Fibroblast of upper back skin (primary cell): ENCODE measurements around the gene ADAMTS16.

ENCODE experiments used
- DNase-seq: peaks from one replicate; pipeline ENCODE4 v3.0.0-alpha.2; 2013

The ADAMTS16 gene

DNA sequence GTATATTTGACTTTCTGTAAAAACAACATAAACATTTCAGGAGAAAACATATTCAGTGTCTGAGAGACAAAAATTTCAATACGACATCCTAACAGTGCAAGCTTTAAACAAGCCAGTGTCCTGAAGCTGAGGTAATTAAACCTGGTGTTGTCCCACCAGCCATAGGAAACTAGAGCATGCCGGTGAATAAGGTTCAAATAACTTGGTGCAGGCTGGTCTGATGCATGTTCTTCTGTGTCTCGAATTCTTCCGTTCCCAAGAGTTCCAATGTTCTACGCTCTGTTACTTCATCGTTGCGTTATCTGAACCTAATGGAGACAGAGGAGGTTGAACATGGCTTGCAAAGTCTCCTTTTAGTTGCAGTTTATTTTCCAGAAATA, 48.9 kb downstream of the ADAMTS16 start:
- DNase-seq, result no peak

DNA sequence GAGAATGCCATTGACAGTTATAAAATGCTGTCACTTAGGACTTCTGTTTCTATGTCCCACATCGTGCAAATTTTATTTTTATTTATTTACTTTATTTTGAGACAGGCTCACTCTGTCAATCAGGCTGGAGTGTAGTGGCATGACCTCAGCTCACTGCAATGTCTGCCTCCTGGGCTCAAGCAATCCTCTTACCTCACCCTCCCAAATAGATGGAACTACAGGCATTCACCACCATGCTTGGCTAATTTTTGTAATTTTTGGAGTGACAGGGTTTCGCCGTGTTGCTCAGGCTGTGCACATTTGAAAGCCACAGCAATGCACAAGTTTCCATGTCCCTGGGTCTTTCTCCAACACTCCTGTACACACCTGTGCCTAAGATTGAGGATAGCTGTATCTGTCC, 51.8 kb downstream of the ADAMTS16 start:
- DNase-seq, result no peak

DNA sequence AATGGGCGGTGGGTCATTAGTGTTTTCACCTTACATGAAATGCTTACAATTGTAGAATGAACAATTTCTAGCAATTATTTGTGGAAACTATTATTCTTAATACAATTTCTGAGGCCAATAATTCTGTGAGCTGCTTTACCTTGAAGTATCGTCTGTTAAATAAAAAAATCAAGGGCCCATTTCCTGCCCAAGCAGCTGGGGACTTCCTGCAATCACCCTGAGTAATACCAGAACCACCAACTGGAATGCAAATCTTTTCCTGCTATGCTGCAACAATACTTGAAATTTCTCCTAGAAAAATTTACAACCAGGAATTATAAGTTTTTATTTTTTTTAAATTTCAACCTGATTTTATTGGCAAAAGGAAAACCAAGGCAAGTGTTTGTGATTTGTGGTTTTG, 52.6 kb downstream of the ADAMTS16 start:
- DNase-seq, result no peak

DNA sequence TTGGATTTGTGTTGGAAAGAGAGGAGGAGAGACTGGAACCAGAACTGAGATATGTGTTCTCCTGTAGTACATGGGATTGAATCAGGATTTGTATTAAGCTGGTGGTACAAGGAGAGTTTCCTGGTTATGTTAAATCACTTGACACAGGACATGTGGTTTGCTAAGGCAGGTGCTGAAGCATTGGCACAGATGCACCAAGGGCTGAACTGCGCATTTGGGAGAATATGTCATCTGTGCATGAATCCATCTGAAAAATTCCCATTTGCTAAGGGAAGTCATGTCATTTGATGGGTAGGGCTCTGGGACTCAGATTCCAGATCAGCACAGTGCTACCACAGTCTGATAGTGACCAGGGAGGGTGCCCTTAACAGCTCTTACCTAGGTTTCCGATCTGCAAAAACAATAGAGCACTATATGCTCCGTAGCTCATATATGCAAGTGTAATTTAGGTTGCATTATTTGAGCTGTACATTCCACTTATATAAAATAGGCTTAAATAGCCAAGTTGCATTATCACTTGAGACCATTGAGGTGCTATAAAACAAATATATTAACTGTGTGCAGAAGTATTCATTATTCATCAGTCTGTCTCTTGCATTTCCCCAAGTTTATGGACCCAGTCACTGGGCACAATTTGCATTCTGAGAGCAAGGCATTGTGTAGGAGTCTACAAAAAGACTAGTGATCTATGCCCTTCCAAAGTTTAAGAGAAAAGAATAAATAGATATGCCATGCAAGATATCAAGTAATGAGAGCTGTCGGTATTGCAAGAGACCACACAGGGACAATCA, 55.2 kb downstream of the ADAMTS16 start:
- DNase-seq, result no peak

DNA sequence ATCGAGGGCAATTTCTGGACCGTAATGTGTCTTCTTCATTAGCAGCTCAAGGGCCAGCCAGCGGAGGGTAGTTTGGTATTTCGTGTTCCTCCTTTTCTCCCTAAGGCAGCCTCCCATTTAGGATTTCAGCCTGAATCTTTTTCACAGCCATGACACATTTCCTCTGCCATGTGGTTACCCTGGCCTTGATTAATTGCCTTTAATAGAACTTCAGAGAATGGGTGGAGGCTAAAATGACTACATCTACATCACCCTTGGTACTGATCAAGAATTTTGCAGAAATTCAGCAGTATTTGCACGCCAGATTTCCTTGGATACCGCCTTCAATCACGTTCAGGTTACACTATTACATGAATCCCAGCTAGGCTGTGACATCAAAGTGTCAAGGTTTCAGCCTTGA, 58.0 kb downstream of the ADAMTS16 start:
- DNase-seq, result no peak

DNA sequence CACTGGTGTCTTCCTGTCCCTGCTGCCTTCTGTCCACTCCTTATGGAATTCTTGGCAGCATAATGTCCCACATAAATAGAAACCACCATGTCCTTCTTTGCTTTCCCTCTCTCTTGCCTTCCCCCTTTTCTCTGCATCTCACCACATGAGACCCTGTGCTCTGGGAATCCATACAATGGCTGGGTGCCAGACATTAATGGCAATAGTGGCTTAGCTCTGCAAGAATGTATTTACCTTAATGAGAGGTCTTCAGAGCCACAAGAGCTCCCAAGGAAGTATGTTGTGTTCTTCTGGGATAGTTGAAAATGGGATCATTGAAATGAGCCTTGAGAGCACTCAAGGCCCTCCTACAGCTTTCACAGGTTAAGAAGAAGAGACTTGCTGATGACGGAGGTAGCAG, 58.7 kb downstream of the ADAMTS16 start:
- DNase-seq, result no peak

DNA sequence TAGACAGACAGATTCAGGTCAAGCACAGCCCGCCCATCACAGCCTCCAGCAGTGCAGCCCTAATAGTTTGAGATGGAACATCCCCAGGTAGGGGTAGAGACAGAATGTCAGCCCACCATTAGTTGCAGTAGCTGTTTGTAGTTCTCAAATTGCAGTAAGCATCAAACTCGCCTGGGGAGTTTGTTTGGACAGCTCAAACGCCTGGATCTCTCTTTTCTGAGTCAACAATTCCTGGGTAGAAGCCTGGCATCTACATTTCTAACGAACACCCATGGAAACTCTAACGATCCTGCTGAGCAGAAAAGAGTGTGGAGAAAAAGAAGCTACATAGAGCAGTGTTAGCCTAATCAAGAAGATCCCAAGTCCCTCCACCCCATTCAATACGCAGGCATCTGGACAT, 59.4 kb downstream of the ADAMTS16 start:
- no peak for DNase-seq

DNA sequence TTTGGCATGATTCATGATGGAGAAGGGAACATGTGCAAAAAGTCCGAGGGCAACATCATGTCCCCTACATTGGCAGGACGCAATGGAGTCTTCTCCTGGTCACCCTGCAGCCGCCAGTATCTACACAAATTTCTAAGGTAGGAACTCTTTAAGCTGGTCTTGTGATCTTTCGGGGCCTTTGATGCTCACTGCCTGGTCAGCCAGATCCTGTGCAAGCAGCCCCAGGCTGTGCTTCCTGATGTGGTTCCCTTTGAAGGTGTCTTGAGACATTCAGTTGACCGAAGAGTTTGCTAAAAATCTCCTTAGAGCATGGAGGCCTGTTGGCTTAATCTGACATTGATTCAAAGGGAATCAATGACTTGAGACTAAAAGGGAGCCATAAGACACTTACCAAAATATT, 60.0 kb downstream of the ADAMTS16 start:
- DNase-seq, result no peak

DNA sequence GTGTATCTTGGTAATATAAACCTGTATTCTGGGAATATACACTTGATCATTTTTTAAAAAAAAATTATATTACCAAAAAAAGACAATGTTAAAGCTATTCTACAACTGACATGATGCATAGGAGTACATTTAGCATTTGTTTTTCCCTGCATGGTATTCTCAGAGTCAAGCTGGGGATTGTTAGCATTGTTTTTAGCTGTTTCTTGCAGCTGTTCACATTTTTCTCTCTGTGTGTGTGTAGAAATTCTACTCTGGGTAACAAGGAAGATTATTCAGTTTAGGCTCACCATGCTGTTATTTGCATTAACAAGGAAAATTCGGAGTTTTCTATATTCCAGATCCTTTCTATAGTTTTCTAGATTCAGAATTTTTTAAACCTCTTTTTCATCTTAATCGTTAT, 62.2 kb downstream of the ADAMTS16 start:
- no peak for DNase-seq

DNA sequence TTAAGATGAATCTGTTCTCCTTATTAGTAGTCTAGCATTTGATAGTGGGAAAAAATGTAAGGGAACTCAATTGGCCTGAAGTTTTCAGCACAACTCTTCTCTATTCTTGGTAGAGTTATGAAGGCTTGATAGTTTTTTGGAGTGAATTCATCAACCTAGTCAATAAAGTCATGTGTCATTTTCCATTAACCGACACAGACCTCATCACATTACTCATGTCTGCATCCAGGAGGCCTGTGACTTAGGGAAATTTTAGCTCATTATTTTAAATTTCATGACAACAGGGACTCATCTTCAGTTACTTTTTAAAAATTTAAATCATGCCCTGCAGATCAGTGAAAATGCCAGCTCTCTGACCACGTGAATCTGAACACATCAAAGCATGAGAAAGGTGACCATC, 63.3 kb downstream of the ADAMTS16 start:
- no peak for DNase-seq

DNA sequence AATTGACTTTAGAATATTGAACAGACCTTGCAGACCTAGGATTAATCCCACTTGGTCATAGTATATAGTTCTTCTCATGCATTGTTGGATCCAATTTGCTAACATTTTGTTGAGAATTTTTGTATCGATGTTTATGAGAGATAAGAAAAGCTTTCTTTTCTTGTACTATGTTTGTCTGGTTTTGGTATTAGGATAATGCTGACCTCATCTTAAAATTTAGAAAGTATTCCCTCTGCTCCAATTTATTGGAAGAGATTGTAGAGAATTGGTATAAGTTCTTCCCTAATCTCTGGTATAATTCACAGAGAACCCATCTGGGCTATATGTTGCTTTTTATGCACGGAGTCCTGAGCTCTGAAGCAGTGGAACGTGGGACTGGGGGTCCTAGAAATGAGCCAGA, 67.7 kb downstream of the ADAMTS16 start:
- DNase-seq, result no peak

DNA sequence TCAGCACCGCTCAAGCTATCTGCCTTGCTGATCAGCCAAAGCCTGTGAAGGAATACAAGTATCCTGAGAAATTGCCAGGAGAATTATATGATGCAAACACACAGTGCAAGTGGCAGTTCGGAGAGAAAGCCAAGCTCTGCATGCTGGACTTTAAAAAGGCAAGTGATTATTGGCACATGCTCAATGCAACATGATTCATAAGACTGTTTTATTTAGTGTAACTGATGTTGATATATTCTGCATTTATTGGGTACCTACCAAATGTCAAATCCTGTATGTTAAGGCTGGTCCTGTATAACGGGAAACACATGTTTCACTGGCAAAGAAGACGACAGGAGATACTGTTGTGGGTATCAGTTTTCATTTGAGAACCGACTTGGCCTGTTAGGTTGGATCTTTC, 69.0 kb downstream of the ADAMTS16 start:
- peak; percentile 44 for DNase-seq

DNA sequence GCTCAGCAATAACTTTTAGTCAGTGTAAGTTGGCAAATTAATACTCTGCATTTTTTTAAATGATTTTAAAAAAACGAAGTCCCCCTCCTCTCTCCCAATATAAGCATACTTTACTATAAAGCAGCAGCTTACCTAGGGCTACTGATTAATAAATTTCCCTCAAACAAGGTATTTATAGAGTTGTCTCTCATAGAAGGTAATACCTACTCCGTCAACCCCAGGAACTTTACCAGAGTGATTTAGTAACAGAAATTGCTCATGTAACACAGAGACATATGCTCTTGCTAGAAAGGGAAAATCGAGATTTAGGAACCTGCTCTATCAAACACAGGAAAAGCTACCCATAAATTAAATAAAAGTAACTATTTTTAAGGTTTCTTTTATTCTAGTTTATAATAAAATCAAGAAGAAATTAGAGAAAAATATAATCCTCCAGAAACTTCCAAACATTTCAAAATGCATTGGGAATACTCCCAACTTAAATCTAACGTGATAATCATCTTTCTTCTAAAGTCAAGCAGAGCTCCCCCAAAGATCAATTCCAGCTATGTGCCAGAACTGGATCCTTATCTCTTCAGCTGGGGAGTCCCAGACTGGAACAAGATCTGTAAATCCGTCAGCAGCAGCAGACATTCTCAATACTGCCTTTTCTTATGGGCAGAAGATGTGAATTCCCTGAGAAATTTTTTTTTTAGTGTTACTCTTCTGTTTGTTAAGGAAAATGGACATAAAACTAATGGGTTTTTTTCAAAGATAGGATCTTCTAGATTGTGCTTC, 69.6 kb downstream of the ADAMTS16 start:
- no peak for DNase-seq

DNA sequence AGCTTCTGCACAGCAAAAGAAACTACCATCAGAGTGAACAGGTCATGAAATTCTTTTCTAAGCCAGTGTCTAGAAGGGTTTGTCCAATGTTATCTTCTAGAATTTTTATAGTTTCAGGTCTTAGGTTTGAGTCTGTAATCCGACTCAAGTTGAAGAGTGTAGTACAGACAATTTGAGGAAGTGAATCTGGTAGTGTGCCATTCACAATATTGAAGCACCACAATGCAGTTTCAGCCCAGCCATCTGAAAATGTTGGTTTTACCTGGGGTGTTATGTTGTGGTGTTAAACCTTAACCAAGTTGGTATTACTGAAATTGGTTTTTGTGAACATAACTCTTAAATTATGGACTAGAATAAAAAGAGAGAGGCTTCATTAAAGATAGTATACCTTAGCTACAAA, 77.2 kb downstream of the ADAMTS16 start:
- no peak for DNase-seq

DNA sequence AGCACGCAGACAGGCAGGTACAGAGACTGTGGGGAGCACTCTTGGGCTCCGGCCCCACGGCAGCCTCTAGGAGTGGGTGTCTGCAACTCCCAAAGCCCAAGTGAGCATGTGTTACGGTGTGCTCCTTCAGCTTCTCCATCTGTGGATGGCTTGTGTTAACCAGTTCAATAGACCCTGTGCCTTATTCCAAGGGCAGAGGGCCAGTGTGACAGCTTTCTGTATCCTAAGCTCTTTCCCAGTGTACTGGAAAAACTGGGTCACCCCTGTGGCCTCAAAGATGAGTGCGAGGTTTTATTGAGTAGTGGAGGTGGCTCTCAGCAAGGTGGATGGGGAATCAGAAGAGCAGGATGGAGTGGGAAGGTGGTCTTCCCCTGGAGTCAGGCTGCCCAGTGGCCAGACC, 78.3 kb downstream of the ADAMTS16 start:
- no peak for DNase-seq

DNA sequence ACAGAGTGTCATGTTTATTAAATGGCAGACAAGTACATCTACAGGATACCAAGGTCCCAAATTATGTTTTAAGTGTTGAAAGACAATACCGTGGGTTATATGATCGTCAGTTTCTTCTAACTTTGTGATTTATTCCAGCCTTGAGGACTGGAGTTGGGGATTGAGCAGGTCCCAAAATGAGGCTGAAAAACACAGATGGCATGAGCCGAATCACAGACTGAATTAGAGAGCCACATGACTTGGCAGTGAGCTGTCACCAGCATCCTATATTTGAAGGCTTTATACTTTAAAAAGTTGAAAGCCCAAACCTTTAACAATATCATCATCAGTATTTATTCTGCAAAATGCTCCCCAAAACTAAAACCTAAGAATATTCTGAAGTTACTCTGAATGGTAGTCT, 79.4 kb downstream of the ADAMTS16 start:
- no peak for DNase-seq

DNA sequence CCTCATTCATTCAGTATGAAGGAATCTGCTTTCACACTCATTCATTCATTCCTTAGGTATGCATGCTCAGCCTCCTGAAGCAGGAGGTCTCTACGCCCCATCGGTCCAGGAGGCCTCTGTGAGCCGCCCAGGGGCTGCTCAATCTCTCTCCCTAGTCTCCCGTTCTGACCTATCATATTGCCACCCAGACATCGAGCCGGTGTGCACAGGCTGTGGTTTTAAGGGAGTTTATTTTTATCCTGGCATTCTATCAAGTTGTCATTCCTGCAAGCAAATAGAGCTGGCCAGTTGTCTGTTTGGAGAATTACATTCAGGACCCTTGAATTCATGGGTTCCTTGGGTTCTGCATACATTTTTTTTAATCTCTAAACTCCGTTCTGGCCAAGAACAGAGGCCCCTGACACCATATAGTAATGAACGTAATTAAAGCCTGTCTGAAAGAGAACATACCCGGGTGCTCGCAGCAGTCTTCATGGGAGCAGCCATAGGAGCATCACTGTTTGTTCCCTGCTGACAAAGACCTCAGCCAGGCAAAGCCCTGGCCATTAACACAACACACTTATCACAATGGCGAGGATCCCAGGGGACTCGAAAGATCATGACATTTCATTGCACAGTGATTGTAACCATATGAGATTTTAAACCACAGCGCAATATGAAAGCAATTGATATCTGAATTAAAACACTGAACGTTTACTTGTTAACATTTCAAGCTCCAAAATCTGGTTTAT, 80.9 kb downstream of the ADAMTS16 start:
- peak; percentile 6 for DNase-seq

DNA sequence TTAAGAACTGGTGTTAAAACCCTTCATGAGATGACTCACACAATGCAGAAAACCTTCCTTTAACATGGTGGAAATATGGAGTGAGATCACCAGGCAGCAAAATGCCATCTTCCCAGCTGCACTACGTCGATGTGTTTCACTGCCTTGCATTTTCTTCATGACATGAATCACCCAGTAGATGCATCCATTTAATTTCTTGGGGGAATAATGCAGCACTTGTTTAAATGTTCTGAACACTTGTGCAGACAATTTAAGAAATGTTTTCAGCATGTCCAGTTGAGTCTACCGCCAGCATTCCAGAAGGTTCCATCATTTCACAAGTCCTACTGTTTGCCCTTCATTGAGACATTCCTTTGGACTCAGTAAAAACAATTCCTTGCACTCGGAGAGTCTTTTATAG, 81.6 kb downstream of the ADAMTS16 start:
- DNase-seq, result peak; percentile 45

DNA sequence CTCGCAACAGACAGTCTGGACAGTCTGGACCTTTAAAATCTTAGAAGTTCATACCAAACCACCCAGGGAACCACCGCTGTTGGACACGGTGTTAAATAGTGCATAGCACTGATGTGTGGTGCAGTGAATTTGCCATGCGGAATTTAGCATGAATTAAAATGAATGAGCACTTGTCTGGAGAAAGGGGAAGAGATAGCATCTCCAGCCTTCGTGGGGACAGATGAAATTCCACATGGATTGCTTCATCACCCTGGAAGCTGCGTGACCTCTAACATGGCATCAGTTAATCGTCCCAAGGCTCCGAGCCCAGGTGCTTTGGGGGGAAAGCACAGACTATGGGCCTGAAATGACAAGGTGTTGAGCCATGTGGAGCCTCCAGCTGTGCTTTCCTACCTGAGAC, 91.4 kb downstream of the ADAMTS16 start:
- DNase-seq, result no peak

DNA sequence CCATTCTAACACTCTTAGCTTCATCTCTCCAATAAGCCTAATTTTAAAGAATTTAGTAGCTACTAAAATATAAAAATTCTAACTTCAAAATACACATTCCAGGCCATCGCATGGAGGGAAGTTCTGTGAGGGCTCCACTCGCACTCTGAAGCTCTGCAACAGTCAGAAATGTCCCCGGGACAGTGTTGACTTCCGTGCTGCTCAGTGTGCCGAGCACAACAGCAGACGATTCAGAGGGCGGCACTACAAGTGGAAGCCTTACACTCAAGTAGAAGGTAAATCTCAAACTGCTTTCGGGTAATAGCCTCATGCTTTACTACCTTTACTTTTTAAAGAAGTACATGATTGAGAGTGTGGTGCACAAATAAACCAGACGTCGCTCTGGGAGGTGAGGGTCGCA, 94.8 kb downstream of the ADAMTS16 start:
- no peak for DNase-seq

DNA sequence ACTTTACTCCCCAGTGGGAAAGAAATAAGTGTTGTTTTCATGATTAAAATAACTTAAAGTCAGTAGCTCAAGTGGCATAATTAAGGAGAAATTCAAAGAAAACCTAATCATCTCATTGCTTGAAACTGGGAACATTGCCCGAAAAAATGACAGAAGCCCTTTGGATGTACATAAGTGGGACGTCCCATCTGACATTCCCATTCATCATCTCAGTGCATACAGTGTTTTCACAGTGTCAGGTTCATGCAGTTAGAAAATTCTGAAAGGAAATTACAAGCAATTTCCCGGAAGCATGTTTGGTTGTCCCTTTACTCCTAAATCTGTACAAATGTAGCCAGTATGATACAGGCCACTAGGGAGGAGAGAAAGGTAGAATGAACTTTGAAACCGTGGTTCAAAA, 95.6 kb downstream of the ADAMTS16 start:
- DNase-seq, result no peak

DNA sequence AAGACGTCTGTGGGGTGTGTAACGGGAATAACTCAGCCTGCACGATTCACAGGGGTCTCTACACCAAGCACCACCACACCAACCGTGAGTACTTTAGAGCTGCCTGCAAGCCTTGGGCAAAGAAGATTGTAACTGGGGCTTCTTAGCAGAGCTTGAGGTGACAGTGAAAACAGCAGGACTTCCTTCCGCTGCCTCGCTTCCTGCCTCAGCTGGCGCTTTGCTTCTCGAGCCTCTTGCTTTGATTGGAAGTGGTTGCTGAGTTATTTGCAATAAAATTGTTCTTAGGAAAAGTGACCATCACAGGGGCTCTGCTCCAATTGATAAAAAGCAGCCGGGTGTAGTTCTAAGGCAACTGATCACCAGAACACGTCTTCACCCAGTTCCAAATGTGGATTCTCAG, 99.1 kb downstream of the ADAMTS16 start:
- DNase-seq, result no peak

DNA sequence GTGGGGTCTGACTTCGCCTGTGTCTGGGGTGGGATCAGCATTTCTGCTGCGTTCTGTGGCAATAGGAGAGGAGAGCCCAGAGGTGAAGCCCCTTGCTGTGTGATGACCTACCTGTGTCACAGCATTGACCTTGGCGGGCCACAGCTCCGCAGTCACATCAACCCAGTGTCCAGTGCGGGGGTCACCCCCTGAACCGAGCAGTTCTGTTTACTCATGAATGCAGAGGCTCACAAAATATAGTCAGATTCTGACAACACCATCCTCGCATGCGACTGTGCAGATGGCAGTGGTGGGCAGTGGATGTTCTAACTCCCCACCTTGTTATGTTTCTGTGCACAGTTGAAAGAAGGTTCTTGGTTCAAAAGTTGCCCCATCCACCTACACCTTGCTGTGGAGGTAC, 100.1 kb downstream of the ADAMTS16 start:
- DNase-seq, result no peak

DNA sequence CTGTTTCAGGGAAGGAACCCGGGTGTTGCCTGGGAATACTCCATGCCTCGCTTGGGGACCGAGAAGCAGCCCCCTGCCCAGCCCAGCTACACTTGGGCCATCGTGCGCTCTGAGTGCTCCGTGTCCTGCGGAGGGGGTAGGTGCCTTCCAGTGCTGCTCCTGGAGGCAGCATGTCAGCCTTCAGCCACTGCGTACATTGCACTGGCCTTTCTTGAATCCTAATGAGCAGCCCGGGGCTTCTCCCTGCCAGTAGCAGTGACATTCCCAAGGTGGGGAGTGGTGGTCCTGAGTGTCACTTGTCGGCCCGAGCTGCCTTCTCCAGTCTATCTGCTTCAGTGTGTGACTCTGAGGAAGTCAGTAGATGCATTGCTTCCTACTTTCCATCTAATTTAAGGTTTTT, 101.9 kb downstream of the ADAMTS16 start:
- no peak for DNase-seq
